Activated gamma-delta T cell treated with Interleukin-2 at 50 U/mL for 16 hours (primary cell): Measurements from ENCODE around the gene GPR12.
"Not testable (repeated sequence)": the region's sequence is repeated elsewhere in the genome, so short reads cannot be mapped to it uniquely, and the experiment has no call there.

ENCODE experiments used
- DNase-seq: peaks from one replicate; pipeline ENCODE4 v3.0.0-alpha.2; 2020

The GPR12 gene

GRCh38 chr13:26743971-26744370 is 16.6 kb downstream of the GPR12 start:
- DNase-seq = no peak

DNA sequence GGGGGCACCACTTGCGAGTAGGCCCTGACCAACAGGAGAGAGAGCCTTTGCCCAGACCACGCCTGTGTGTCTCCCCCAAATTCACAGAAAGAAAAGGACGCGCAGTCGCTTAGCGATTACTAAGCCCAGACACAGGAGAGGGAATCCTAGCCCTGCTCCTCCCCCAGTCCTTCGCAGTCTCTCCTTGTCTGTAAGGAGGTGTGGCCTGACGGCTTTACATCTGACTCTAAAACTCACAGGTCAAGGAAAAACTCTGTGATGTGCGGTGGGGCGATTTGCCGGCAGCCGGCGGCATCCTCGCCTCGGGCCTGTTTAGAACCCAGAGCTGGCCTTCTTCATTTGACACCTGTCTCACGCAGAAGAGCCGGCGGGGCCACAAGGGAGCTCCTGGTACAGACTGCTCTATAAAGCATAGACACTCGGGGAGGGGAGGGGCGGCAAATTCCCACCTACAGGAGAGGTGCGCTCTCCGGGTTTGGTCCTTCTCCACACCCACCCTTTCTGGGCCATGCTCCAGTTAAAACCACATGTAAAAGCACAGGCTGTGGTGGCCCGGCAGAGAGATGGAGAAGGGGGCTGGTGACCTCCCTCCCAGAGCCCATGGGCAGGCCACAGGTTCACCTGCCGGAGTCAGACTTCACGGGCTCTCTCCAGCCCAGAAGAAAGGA is 17.8 kb downstream of the GPR12 start:
- no peak for DNase-seq

DNA sequence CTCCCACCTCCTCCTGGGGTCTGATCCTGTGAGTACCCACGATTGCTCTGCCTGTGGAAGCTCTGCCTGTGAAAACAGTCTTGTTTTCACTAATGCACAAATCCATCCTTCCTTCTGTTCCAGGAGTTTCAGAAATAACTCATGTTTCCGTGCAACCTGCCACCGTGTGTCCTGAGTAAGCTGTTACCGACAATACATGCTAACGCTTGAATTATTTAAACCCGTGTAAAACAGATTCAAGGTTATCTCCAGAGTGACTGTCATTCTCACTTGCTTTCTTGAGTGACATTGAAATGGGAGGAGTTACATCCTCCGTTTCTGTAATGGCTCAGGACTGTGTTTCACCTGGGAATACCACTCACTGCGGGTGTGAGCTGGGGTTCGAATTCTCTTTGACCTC is 24.9 kb downstream of the GPR12 start:
- DNase-seq = no peak

DNA sequence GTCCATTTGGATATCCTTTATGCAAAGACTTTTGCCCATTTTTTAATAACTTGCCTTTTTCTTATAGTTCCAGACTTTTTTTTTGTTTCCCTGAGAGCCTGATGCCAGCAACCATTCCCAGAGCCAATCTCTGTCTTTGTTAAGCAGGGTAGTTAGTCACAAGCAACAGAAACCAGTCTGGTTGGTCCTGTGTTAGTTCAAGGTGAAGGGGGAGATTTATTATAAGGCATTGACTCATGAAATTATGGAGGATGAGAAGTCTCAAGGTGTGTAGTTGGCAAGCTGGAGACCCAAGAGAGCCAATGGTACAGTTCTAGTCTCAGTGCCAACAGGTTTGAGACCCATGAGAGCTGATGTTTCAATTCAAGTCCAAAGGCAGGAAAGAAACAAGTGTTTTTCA is 33.0 kb downstream of the GPR12 start:
- no peak for DNase-seq

DNA sequence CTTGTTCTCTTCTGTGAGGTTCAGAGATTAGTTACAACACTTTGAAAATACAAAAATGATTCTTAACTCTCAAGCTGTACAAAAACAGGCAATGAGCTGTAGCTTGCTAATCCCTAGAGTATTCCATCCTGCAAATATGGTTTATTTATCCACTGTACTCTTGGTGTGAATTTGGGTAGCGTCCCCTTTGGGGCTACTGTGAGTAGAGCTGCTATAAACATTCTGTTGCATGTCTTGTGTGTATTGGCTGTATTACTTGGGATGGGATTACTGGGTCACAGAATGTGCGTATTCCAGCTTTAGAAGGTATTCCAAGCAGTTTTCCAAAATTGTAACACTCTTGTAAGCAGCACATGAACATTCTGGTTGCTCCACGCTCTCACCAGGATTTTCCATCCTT is 33.5 kb downstream of the GPR12 start:
- no peak for DNase-seq

GRCh38 chr13:26726684-26727083 is 33.9 kb downstream of the GPR12 start:
- no peak for DNase-seq

GRCh38 chr13:26723620-26724019 is 37.0 kb downstream of the GPR12 start:
- DNase-seq = not testable (repeated sequence)

GRCh38 chr13:26722321-26722720 is 38.3 kb downstream of the GPR12 start:
- DNase-seq = no peak

GRCh38 chr13:26721251-26722121 is 39.1 kb downstream of the GPR12 start:
- DNase-seq = peak; percentile 29

DNA sequence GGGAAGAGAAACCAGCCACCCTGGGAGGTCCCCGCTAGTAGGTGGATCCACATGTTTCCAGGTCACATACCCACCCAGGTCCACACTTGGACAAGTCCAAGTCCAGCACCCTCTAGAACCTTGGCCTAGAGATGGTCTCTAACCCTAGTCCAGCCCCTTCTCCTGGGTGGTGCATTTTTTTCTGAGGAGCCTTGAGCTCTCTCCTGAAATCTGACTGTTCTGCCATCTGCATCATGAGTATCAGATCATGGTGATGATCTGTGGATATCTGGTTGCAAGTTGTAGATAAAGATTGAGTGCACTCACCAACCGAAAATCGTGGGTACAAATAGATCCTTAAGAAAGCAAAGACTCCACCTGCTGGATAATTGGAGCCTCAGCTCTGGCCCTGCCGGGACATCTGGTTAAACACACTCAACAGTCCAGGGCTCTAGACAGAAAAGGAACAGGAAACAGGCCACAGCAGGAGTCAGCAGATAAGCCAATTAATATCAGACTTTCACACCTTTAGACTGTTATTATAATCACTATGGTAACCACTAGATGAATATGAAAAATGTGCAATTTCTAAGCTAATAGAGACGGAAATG is 41.1 kb downstream of the GPR12 start:
- no peak for DNase-seq

GRCh38 chr13:26718872-26719271 is 41.7 kb downstream of the GPR12 start:
- DNase-seq = no peak

GRCh38 chr13:26718146-26718545 is 42.4 kb downstream of the GPR12 start:
- DNase-seq = no peak

DNA sequence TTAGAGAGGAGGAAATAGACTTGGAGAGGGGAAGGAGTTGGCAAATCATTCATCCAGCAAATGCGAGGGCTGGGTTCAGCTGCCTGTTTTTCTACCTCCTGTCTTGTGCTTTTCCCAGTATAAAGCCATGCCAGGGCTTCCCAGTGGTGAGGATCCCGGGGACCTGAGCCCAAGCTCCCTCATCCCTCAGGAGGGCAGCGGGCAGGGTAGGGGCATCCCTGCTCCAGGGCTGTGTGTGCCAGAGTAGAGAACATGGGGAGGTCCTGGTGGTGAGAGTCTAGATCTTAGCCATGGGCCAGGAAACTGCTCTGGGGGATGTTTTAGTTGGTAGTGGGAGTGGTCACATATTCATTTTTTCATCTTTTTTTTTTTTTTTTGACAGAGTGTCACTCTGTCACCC is 43.6 kb downstream of the GPR12 start:
- no peak for DNase-seq

GRCh38 chr13:26713341-26713740 is 47.2 kb downstream of the GPR12 start:
- DNase-seq = no peak

- no peak for DNase-seq
Measured at GRCh38 chr13:26711211-26711610, 49.4 kb downstream of the GPR12 start.

- DNase-seq = no peak
Measured at GRCh38 chr13:26710166-26710565, 50.4 kb downstream of the GPR12 start.

GRCh38 chr13:26709461-26709860 is 51.1 kb downstream of the GPR12 start:
- no peak for DNase-seq

DNA sequence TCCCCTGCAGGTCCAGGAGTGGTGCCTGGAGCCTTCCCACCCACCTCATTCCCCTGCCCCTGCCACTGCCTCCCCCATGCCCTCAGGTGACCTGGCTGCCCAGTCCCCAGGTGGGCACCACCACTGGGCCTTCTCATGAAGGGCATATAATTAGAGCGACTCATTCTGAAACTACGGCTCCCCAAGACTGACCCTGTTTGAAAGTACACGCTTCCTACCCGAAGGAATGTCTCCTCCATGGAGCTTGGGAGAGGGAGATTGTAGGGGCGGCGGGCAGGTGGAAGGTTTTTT is 52.6 kb downstream of the GPR12 start:
- DNase-seq = no peak

DNA sequence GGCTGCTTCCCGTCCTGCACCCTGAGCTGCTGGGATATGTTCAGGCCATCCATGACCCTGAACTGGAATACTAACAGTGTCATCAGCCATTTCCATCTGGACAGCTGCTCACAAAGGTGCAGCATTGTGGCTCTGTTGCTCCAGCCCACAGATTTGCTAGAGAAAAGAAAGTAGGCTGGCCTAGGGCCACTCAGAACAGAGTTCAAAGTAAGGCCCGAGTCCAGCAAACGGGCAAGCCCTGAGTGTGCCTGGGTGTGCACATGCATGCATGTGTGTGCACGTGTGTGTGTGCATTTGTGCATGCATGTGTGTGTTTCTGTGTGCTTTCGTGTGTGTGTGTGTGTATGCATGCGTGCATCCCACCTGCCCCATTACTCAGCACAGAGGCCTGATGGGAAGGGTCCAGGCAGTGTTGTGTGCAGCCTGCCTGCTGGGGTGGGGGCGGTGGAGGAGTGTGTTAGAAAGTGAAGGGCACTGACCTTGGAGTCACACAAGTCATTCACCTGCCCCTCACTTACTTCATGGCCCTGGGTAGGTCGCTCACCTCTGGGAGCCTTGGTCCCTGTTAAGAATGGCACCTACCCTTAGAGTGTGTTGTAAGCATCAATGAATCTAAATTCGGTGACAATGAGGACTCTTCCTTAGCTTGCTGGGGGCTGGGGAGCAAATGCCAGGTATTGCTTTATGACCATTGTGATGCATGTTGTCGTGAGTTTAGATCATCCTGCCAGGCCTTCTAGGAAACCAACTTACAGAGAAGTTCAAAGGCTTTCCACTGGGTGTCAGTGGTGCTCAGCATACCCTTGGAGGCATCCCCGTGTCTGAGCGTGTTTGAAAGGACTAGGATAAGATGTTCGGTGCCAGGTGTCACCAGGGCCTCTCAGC is 53.2 kb downstream of the GPR12 start:
- DNase-seq = peak; percentile 17

- no peak for DNase-seq
Measured at GRCh38 chr13:26706381-26706780, 54.2 kb downstream of the GPR12 start.

GRCh38 chr13:26705536-26705935 is 55.0 kb downstream of the GPR12 start:
- DNase-seq = no peak
